ENCODE measurements around the gene CALD1. TPM values are rescaled to one million over a fixed set of nuclear protein-coding genes. Genes with fewer than 3 reads are reported as not detected.
A peak's percentile ranks its signal among the peaks of the same experiment; 100 is the strongest.

The CALD1 gene
- polyA plus RNA-seq, 1 donor from 2014 or later = 0.89 TPM

GRCh38 chr7:134928554-134928953 lies 149.1 kb downstream of the CALD1 start:
- no peak overlapping the region for H3K4me3 Mint-ChIP-seq
- peaks cover 0 to 14% (median 3%) of the 10 kb centered on the region in 3 donors for H3K9me3 Mint-ChIP-seq
- H3K4me1 Mint-ChIP-seq = peaks cover 12 to 18% (median 14%) of the 10 kb centered on the region in 3 donors
- peaks cover 4% of the 10 kb centered on the region for H3K27me3 Mint-ChIP-seq
- H3K36me3 Mint-ChIP-seq = peaks cover 3% of the 10 kb centered on the region
- peak overlapping the region in 1 of 3 donors; percentile 83 for H3K27ac Mint-ChIP-seq

- H3K4me1 Mint-ChIP-seq = peaks cover 14 to 24% (median 15%) of the 10 kb centered on the region in 3 donors
- no peak overlapping the region for H3K27ac Mint-ChIP-seq
- peaks cover 0 to 6% (median 0%) of the 10 kb centered on the region in 3 donors for H3K9me3 Mint-ChIP-seq
- peaks cover 2% of the 10 kb centered on the region for H3K36me3 Mint-ChIP-seq
- H3K4me3 Mint-ChIP-seq = peak overlapping the region in 2 of 4 donors; percentile 10 to 73
- peaks cover 4% of the 10 kb centered on the region for H3K27me3 Mint-ChIP-seq
These were observed 152.1 kb downstream of the CALD1 start for GRCh38 chr7:134931487-134931886.

DNA sequence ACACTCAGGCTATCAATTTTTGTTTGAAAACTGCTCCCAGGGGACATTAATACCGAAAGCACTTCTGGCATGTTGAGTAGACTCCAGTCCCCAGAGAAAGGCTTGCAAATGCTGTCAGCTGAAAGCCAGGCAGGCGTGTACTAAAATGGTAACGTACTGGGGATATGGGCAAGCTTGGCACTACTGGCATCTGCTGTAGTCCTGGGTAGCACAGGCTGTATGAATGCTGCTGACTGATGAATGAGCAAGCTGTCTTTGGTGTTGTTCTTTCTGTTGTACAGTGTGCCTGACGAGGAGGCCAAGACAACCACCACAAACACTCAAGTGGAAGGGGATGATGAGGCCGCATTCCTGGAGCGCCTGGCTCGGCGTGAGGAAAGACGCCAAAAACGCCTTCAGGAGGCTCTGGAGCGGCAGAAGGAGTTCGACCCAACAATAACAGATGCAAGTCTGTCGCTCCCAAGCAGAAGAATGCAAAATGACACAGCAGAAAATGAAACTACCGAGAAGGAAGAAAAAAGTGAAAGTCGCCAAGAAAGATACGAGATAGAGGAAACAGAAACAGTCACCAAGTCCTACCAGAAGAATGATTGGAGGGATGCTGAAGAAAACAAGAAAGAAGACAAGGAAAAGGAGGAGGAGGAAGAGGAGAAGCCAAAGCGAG lies 153.4 kb downstream of the CALD1 start:
- Mint-ChIP-seq H3K27ac (peak overlapping the region in 2 of 3 donors; percentile 63 to 85), H3K9me3 (peaks cover 0 to 6% (median 0%) of the 10 kb centered on the region in 3 donors)

DNA sequence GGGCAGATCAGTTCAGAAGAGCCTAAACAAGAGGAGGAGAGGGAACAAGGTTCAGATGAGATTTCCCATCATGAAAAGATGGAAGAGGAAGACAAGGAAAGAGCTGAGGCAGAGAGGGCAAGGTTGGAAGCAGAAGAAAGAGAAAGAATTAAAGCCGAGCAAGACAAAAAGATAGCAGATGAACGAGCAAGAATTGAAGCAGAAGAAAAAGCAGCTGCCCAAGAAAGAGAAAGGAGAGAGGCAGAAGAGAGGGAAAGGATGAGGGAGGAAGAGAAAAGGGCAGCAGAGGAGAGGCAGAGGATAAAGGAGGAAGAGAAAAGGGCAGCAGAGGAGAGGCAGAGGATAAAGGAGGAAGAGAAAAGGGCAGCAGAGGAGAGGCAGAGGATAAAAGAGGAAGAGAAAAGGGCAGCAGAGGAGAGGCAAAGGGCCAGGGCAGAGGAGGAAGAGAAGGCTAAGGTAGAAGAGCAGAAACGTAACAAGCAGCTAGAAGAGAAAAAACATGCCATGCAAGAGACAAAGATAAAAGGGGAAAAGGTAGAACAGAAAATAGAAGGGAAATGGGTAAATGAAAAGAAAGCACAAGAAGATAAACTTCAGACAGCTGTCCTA lies 154.1 kb downstream of the CALD1 start:
- H3K27ac Mint-ChIP-seq = peak overlapping the region in 2 of 3 donors; percentile 63 to 85
- peaks cover 0 to 6% (median 0%) of the 10 kb centered on the region in 3 donors for H3K9me3 Mint-ChIP-seq

More for the DNA sequence above, 153.4 kb downstream of the CALD1 start:
- H3K27me3 Mint-ChIP-seq = peaks cover 4% of the 10 kb centered on the region
- H3K4me3 Mint-ChIP-seq = peak overlapping the region; percentile 73 to 87 (median 78)
- peaks cover 14 to 27% (median 15%) of the 10 kb centered on the region in 3 donors for H3K4me1 Mint-ChIP-seq
- H3K36me3 Mint-ChIP-seq = peaks cover 2% of the 10 kb centered on the region

DNA sequence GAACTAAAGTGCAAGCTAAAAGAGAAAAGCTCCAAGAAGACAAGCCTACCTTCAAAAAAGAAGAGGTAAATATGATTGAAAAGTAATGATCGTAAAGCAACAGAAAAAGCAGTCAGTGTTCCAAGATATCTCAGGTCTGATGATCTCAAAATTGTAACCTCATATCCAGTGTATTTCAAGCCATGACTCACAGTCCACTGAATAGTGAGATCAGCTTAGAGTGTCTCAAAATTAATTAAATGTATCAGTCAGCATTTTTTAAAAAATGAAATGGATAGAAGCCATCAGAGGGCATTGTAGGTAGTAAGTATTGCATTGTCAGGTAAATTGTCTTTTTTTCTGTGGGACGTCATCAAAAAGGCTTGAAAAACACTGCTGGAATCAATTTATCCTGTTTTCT lies 156.3 kb downstream of the CALD1 start:
- no peak overlapping the region for H3K4me3 Mint-ChIP-seq
- no peak overlapping the region for H3K27ac Mint-ChIP-seq
- peaks cover 3% of the 10 kb centered on the region for H3K27me3 Mint-ChIP-seq
- peaks cover 14 to 28% (median 15%) of the 10 kb centered on the region in 3 donors for H3K4me1 Mint-ChIP-seq
- peaks cover 2% of the 10 kb centered on the region for H3K36me3 Mint-ChIP-seq
- H3K9me3 Mint-ChIP-seq = peaks cover 0 to 6% (median 0%) of the 10 kb centered on the region in 3 donors

More for the DNA sequence above, 154.1 kb downstream of the CALD1 start:
- H3K36me3 Mint-ChIP-seq = peaks cover 2% of the 10 kb centered on the region
- peaks cover 4% of the 10 kb centered on the region for H3K27me3 Mint-ChIP-seq
- peak overlapping the region; percentile 73 to 87 (median 78) for H3K4me3 Mint-ChIP-seq
- H3K4me1 Mint-ChIP-seq = peaks cover 14 to 28% (median 15%) of the 10 kb centered on the region in 3 donors

- Mint-ChIP-seq H3K9me3 (peaks cover 0 to 3% (median 0%) of the 10 kb centered on the region in 3 donors), H3K27ac (no peak overlapping the region), H3K4me3 (peak overlapping the region in 1 of 4 donors; percentile 23), H3K27me3 (peaks cover 3% of the 10 kb centered on the region), H3K36me3 (peaks cover 2% of the 10 kb centered on the region), H3K4me1 (peaks cover 12 to 25% (median 13%) of the 10 kb centered on the region in 3 donors)
These were observed 157.6 kb downstream of the CALD1 start for GRCh38 chr7:134936893-134937510.

- Mint-ChIP-seq H3K4me1 (peaks cover 2 to 14% (median 6%) of the 10 kb centered on the region in 3 donors), H3K9me3 (no peaks in the 10 kb centered on the region), H3K36me3 (peaks cover 2% of the 10 kb centered on the region), H3K27ac (no peak overlapping the region), H3K27me3 (peaks cover 2% of the 10 kb centered on the region), H3K4me3 (no peak overlapping the region)
These were observed 158.7 kb downstream of the CALD1 start for GRCh38 chr7:134938141-134938540.

- peaks cover 0 to 8% (median 0%) of the 10 kb centered on the region in 3 donors for H3K4me1 Mint-ChIP-seq
These were observed 159.7 kb downstream of the CALD1 start for GRCh38 chr7:134939136-134939535.

GRCh38 chr7:134940729-134941128 lies 161.3 kb downstream of the CALD1 start:
- H3K27me3 Mint-ChIP-seq = no peaks in the 10 kb centered on the region
- H3K9me3 Mint-ChIP-seq = no peaks in the 10 kb centered on the region
- peaks cover 0 to 6% (median 0%) of the 10 kb centered on the region in 3 donors for H3K4me1 Mint-ChIP-seq
- no peak overlapping the region for H3K27ac Mint-ChIP-seq
- peaks cover 3% of the 10 kb centered on the region for H3K36me3 Mint-ChIP-seq
- no peak overlapping the region for H3K4me3 Mint-ChIP-seq

More at GRCh38 chr7:134939136-134939535, 159.7 kb downstream of the CALD1 start:
- H3K27ac Mint-ChIP-seq = no peak overlapping the region
- no peak overlapping the region for H3K4me3 Mint-ChIP-seq
- no peaks in the 10 kb centered on the region for H3K9me3 Mint-ChIP-seq
- no peaks in the 10 kb centered on the region for H3K27me3 Mint-ChIP-seq
- H3K36me3 Mint-ChIP-seq = peaks cover 3% of the 10 kb centered on the region

GRCh38 chr7:134941185-134941900 lies 161.9 kb downstream of the CALD1 start:
- H3K36me3 Mint-ChIP-seq = peaks cover 3% of the 10 kb centered on the region
- no peak overlapping the region for H3K4me3 Mint-ChIP-seq
- peaks cover 0 to 7% (median 0%) of the 10 kb centered on the region in 3 donors for H3K4me1 Mint-ChIP-seq
- no peaks in the 10 kb centered on the region for H3K9me3 Mint-ChIP-seq
- no peaks in the 10 kb centered on the region for H3K27me3 Mint-ChIP-seq
- H3K27ac Mint-ChIP-seq = no peak overlapping the region

DNA sequence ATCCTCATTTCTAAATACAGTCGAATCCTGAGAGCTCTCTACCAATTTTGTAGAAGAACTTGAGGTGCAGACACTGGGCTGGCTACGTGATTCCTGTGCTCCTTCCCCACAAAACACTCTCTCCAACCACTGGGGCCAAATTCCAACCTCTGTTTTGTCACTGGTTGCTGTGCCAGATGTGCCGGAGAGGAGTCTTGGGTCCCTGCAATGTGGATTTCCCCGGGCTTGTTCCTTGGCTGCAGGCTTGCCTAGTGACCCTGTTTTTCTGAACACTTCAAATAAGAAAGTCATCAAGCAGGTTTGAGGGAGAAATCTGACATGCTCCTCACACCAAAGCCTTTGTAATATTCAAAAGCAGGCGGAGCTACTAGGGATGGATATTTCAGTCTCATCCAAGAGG lies 162.5 kb downstream of the CALD1 start:
- Mint-ChIP-seq H3K27me3 (no peaks in the 10 kb centered on the region), H3K27ac (no peak overlapping the region), H3K4me1 (peaks cover 0 to 7% (median 0%) of the 10 kb centered on the region in 3 donors), H3K4me3 (no peak overlapping the region), H3K9me3 (no peaks in the 10 kb centered on the region), H3K36me3 (peaks cover 3% of the 10 kb centered on the region)

DNA sequence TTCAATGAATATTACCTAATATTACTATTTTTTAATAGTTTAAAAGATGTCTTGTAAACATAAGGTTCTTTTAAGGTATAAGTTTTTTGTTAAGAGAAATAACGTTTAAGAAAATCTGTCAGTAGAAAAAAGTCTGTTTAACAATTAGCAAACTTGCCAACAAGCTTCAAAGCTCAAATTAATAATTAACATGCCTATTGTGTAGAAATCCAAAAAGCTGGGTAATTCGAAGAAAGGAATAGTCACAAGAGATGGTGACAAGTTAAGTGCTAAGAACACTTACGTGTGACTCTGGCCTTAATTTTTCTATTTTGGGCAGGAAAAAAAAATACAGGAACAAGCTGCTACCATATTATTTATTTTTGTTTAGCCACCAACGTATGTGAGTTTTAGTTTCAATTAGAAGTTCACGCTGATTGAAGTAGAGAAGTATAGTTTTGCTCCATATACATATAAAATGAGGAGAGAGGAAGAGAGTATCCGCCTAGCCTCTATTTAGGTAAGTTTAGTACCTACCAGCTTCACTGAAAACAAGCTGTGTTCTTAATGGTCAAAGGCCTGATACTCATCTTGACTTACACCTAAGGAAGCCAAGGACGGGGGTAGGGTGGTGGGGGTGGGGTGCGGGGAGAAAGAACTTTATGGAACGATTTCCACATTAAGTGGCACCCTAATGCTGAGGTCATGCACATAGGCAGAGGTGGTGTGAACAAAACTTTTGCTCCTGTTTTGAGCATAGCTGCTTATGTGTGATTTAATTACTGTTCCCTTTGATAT lies 163.4 kb downstream of the CALD1 start:
- Mint-ChIP-seq H3K9me3 (no peaks in the 10 kb centered on the region), H3K4me3 (no peak overlapping the region), H3K4me1 (peaks cover 0 to 4% (median 0%) of the 10 kb centered on the region in 3 donors), H3K36me3 (peaks cover 3% of the 10 kb centered on the region), H3K27ac (no peak overlapping the region), H3K27me3 (no peaks in the 10 kb centered on the region)

DNA sequence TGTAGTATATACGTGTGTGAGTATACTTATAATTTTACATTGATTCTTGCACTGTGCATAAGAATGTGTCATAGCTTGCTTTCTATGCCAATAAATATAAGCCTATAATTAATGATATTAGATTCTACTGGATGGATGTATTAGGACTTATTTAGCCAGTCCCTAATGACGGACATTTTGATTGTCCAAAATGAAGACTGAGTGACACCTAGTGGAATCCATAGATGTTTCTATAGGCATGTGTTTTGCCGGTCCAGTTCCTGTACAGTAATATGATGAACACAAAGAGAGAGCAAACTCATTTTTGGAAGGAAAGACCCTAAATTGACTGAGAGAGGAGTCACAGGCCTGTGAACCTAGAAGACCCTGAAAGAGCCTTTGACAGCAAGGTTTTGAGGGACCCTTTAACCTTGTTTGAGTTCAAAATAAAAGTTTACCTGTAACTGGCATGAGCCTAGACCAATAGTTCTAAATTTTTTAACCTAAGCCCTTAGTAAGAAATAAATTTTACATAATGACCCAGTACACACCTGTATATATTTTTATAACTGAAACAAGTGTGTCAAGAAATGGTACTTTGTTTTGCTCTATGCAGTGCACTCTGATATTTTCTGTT lies 164.5 kb downstream of the CALD1 start:
- Mint-ChIP-seq H3K9me3 (no peaks in the 10 kb centered on the region), H3K36me3 (peaks cover 3% of the 10 kb centered on the region), H3K27me3 (no peaks in the 10 kb centered on the region), H3K4me1 (peaks cover 0 to 3% (median 0%) of the 10 kb centered on the region in 3 donors), H3K27ac (no peak overlapping the region), H3K4me3 (no peak overlapping the region)

DNA sequence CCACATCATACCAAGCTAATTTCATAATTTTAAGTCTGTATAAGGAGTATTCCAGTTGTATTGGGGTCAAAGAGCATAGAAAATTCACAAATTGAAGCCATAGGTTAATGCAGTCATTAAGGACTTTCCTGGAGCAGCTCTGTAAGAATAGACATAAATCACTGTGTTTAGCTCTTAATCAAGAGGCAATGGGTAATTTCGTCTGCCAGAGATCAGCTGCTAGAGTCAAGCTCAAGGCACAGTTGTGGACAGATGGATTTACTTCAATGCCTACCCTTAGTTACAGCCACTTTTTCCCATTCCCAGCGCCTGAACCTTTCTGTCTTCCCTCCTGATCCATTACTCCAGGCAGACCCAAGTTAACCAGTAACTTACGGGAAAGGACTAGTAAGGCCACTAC lies 166.3 kb downstream of the CALD1 start:
- no peaks in the 10 kb centered on the region for H3K9me3 Mint-ChIP-seq
- peaks cover 6% of the 10 kb centered on the region for H3K36me3 Mint-ChIP-seq
- no peak overlapping the region for H3K4me3 Mint-ChIP-seq
- no peaks in the 10 kb centered on the region for H3K27me3 Mint-ChIP-seq
- peaks cover 0 to 3% (median 0%) of the 10 kb centered on the region in 3 donors for H3K4me1 Mint-ChIP-seq
- no peak overlapping the region for H3K27ac Mint-ChIP-seq
